Measurements from ENCODE around the gene STAT1. TPM values are rescaled to one million over a fixed set of nuclear protein-coding genes. Genes with fewer than 3 reads are reported as not detected.

Gene STAT1
- total RNA-seq, 2 experiments from 2014 or later = 293 to 311 TPM

DNA sequence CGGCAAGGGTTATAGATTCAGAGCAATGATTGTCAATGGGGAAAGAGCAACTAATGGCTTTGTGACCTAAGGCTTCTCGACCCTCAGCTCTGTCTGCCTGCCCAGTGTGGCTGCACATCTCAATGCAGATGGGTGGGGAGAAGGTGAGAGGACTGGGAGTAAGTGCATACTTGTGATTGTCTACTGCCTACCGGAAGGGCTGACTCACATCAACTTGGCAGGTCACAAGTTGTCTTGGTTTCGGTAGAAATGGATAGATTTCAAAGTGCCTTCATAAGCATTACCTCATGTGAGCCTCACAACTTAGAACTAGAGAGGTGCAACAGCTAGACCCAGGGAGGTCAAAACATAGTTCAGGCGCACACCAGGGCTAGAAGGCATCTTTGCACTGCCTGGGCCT is 29.4 kb downstream of the STAT1 start:
- ATAC-seq = peak; percentile 69
- H3K36me3 Mint-ChIP-seq (ENCODE audit: low read depth) = peaks cover 93% of the 10 kb centered on the region
- H3K9me3 Mint-ChIP-seq = no peaks in the 10 kb centered on the region
- H3K4me1 Mint-ChIP-seq (ENCODE audit: low read depth) = peaks cover 63% of the 10 kb centered on the region
- TF ChIP-seq, protein P1, sequence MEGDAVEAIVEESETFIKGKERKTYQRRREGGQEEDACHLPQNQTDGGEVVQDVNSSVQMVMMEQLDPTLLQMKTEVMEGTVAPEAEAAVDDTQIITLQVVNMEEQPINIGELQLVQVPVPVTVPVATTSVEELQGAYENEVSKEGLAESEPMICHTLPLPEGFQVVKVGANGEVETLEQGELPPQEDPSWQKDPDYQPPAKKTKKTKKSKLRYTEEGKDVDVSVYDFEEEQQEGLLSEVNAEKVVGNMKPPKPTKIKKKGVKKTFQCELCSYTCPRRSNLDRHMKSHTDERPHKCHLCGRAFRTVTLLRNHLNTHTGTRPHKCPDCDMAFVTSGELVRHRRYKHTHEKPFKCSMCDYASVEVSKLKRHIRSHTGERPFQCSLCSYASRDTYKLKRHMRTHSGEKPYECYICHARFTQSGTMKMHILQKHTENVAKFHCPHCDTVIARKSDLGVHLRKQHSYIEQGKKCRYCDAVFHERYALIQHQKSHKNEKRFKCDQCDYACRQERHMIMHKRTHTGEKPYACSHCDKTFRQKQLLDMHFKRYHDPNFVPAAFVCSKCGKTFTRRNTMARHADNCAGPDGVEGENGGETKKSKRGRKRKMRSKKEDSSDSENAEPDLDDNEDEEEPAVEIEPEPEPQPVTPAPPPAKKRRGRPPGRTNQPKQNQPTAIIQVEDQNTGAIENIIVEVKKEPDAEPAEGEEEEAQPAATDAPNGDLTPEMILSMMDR (IDR thresholded peaks at IDR 0.05) = no peak
- peak overlapping the region; percentile 44 for H3K27ac Mint-ChIP-seq
- no peaks in the 10 kb centered on the region for H3K27me3 Mint-ChIP-seq
- H3K4me3 Mint-ChIP-seq = no peak overlapping the region
- POLR2A ChIA-PET = interaction anchor here (0.8 to 4.5 kb wide), 13 partner anchors 9 to 41 kb away, joined by 3 to 17 read pairs (median 4); partner anchors contain the start of gene STAT1
- peak; percentile 45 for DNase-seq
- CTCF ChIA-PET = interaction anchor here (0.9 to 1.6 kb wide), 5 partner anchors 9 to 20 kb away, joined by 3 to 4 read pairs (median 4); no protein-coding TSS in a partner anchor
- intact Hi-C loops (cut with micrococcal nuclease) = no loop called here

DNA sequence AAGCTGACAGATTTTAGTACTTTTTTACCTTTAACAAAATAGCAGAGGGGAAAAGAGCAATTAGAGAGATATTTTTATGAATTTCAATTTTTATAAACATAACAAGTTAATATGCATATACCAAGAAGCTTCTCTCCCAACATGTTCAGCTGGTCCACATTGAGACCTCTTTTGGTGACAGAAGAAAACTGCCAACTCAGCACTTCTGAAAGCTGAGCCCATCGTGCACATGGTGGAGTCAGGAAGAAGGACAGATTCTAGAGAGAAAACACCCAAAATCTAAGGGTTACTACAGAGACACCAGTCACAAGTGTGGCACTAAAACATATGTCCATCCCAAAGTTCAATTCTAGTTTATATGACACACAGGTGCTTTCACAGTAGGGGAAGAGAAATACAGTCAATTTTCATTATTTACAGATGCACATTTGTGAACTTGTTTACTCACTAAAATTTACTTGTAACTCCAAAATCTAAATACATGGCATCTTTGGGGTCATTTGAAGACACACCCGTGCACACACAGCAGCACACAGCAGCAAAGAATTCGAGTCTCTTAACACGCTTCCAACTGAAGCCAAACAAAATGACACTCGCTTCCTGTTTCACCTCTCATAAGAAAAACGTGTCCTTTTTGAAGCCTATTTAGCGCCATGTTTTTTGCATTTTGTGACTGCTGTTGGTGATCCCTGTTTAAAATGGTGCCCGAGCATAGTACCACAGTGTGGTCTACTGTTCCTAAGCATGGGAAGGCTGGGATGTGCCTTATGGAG is 31.5 kb downstream of the STAT1 start:
- intact Hi-C loops (cut with micrococcal nuclease) = no loop called here
- TF ChIP-seq, protein P1 (IDR thresholded peaks at IDR 0.05) = no peak

DNA sequence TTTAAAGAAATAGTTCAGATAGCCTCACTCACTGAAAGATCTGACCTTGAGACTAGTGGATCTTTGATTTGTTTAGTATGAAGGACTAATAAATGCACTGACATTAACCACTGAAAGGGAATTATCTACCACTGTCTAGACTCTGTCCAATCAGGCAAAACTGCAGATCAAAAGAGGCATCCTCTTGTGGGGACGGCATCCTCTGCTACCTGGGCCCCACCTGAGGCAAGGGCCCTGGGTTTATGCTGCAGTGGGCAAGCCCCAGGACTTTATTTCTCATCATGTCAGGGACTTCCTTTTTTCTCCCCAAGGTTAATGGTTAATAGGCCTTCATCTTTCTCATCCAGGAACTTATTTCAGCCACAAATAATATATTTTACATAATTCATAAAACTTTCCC is 32.2 kb downstream of the STAT1 start:
- H3K36me3 Mint-ChIP-seq (ENCODE audit: low read depth) = peaks cover 94% of the 10 kb centered on the region
- peaks cover 76% of the 10 kb centered on the region for H3K4me1 Mint-ChIP-seq (ENCODE audit: low read depth)
- H3K4me3 Mint-ChIP-seq = no peak overlapping the region
- H3K27me3 Mint-ChIP-seq = no peaks in the 10 kb centered on the region
- ChIA-PET CTCF (interaction anchor here (0.6 kb wide), 1 partner anchor 33 kb away, joined by 3 read pairs; no protein-coding TSS in a partner anchor), POLR2A (interaction anchor here (1.0 to 13.0 kb wide), 3 partner anchors 9 to 14 kb away, joined by 5 to 121 read pairs (median 10); no protein-coding TSS in a partner anchor)
- DNase-seq = no peak
- ATAC-seq = no peak
- TF ChIP-seq, protein P1 (IDR thresholded peaks at IDR 0.05) = no peak
- peak overlapping the region; percentile 39 for H3K27ac Mint-ChIP-seq
- intact Hi-C loops (cut with micrococcal nuclease) = no loop called here
- H3K9me3 Mint-ChIP-seq = no peaks in the 10 kb centered on the region

More for the DNA sequence above, 31.5 kb downstream of the STAT1 start:
- Mint-ChIP-seq H3K27me3 (no peaks in the 10 kb centered on the region), H3K4me1 (ENCODE audit: low read depth) (peaks cover 78% of the 10 kb centered on the region), H3K36me3 (ENCODE audit: low read depth) (peaks cover 95% of the 10 kb centered on the region), H3K4me3 (no peak overlapping the region), H3K9me3 (no peaks in the 10 kb centered on the region), H3K27ac (peak overlapping the region; percentile 66)
- ChIA-PET POLR2A (interaction anchor here (0.8 to 13.0 kb wide), 3 partner anchors 10 to 30 kb away, joined by 3 to 121 read pairs (median 17); no protein-coding TSS in a partner anchor), CTCF (no interaction called here)
- no peak for ATAC-seq
- DNase-seq = no peak

DNA sequence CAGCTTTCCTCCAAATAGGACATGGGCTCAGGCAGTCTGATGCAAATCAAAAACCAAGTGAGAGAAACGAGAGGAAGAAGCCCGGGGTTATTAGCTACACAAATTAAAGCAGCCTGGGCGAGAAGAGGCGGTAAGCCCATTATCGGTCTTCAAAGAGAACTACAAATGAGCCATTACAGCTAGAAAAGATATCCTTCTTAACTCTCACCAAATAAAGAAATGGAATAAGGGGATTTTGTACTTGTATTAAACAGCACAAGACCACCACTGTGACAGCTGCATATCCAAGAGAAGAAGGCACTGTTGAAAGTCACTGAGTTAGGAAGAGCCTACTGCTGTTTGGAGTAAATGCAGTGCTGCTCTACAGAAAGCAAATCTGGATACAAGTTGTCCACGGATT is 32.6 kb downstream of the STAT1 start:
- intact Hi-C loops (cut with micrococcal nuclease) = no loop called here
- H3K4me1 Mint-ChIP-seq (ENCODE audit: low read depth) = peaks cover 76% of the 10 kb centered on the region

More for the DNA sequence above, 32.6 kb downstream of the STAT1 start:
- peaks cover 94% of the 10 kb centered on the region for H3K36me3 Mint-ChIP-seq (ENCODE audit: low read depth)
- no peaks in the 10 kb centered on the region for H3K9me3 Mint-ChIP-seq
- ChIA-PET CTCF (interaction anchor here (0.6 kb wide), 1 partner anchor 33 kb away, joined by 3 read pairs; no protein-coding TSS in a partner anchor), POLR2A (interaction anchor here (0.6 to 13.0 kb wide), 6 partner anchors 9 to 40 kb away, joined by 3 to 121 read pairs (median 4); no protein-coding TSS in a partner anchor)
- no peaks in the 10 kb centered on the region for H3K27me3 Mint-ChIP-seq
- no peak overlapping the region for H3K4me3 Mint-ChIP-seq
- H3K27ac Mint-ChIP-seq = peak overlapping the region; percentile 74
- ATAC-seq = no peak
- TF ChIP-seq, protein P1 (IDR thresholded peaks at IDR 0.05) = no peak
- no peak for DNase-seq

All from activated CD8-positive, alpha-beta T cell treated with anti-CD3 and anti-CD28 coated beads for 36 hours (primary cell).